Measurements from ENCODE around the gene SP2. TPM values are rescaled to one million over a fixed set of nuclear protein-coding genes. Genes with fewer than 3 reads are reported as not detected.

SP2 gene
- total and polyA plus RNA-seq, 2 donors (not counting 1 experiment from before 2014, with no cell fraction given): 1.5 to 2.6 TPM

DNA sequence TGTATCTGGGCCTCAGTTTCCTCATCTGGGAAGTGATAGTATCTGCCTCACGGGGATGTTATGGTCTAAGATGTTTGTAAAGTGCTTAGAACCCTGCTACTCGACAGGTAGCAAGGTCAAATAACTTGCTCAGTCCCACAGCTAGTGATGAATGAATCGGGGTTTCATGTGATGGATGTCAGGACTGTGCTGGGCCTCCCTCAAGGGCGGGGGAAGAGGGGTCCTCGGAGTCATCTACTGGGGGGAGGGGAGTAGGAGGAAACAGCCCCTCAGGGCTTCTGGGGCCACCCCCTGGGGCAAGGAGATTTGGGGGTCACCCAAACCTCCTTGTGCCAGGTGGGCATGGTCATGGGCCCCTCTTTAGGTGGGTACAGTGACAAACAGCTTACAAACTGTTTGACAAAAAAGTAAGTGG, 46.1 kb downstream of the SP2 start:
- Histone ChIP-seq H2AFZ (ENCODE audit: low read length) (peak overlapping the region; percentile 90), H3K4me3 (replicated peaks in 1 of 4; ENCODE audit: control extremely low read depth in 1 of 4, insufficient read depth in 1 of 4, low read depth in 3 of 4, low read length in 4 of 4) (peak overlapping the region; percentile 68 to 88 (median 80)), H3K27ac (ENCODE audit: insufficient read depth, low read length) (peak overlapping the region; percentile 56), H3K4me1 (ENCODE audit: control insufficient read depth, extremely low read depth, insufficient read depth, low read length) (peaks cover 6% of the 10 kb centered on the region), H3K4me2 (ENCODE audit: extremely low read depth, insufficient read depth, low read length) (peak overlapping the region; percentile 89), H3K79me2 (ENCODE audit: control insufficient read depth, insufficient read depth, low read length) (no peaks in the 10 kb centered on the region), H3K9ac (ENCODE audit: insufficient read depth, low read length) (peak overlapping the region; percentile 70), H4K20me1 (ENCODE audit: control insufficient read depth, extremely low read depth, insufficient read depth, low read length) (no peaks in the 10 kb centered on the region), H3K27me3 (ENCODE audit: control insufficient read depth, insufficient read depth, low read length) (no peaks in the 10 kb centered on the region), H3K9me3 (ENCODE audit: control insufficient read depth, insufficient read depth, low read depth, low read length) (no peaks in the 10 kb centered on the region), H3K36me3 (ENCODE audit: control insufficient read depth, insufficient read depth, low read length) (peaks cover 4% of the 10 kb centered on the region)
- TF ChIP-seq EZH2 (IDR thresholded peaks at IDR 0.05; ENCODE audit: low read length, missing control alignments): no peak
- TF ChIP-seq, protein P1, sequence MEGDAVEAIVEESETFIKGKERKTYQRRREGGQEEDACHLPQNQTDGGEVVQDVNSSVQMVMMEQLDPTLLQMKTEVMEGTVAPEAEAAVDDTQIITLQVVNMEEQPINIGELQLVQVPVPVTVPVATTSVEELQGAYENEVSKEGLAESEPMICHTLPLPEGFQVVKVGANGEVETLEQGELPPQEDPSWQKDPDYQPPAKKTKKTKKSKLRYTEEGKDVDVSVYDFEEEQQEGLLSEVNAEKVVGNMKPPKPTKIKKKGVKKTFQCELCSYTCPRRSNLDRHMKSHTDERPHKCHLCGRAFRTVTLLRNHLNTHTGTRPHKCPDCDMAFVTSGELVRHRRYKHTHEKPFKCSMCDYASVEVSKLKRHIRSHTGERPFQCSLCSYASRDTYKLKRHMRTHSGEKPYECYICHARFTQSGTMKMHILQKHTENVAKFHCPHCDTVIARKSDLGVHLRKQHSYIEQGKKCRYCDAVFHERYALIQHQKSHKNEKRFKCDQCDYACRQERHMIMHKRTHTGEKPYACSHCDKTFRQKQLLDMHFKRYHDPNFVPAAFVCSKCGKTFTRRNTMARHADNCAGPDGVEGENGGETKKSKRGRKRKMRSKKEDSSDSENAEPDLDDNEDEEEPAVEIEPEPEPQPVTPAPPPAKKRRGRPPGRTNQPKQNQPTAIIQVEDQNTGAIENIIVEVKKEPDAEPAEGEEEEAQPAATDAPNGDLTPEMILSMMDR (conservative IDR thresholded peaks at IDR 0.05 in 1 of 2, IDR thresholded peaks at IDR 0.05 in 1 of 2; ENCODE audit: low read depth in 1 of 2, low read length in 2 of 2): no peak
- DNase-seq (ENCODE audit: low read depth in 2 of 2): no peak

- Histone ChIP-seq H3K27me3 (ENCODE audit: control insufficient read depth, insufficient read depth, low read length) (no peaks in the 10 kb centered on the region), H4K20me1 (ENCODE audit: control insufficient read depth, extremely low read depth, insufficient read depth, low read length) (no peaks in the 10 kb centered on the region), H3K27ac (ENCODE audit: insufficient read depth, low read length) (no peak overlapping the region), H3K4me2 (ENCODE audit: extremely low read depth, insufficient read depth, low read length) (peak overlapping the region; percentile 89), H2AFZ (ENCODE audit: low read length) (no peak overlapping the region), H3K36me3 (ENCODE audit: control insufficient read depth, insufficient read depth, low read length) (peaks cover 4% of the 10 kb centered on the region), H3K4me3 (replicated peaks in 1 of 4; ENCODE audit: control extremely low read depth in 1 of 4, insufficient read depth in 1 of 4, low read depth in 3 of 4, low read length in 4 of 4) (peak overlapping the region; percentile 68 to 88 (median 80)), H3K79me2 (ENCODE audit: control insufficient read depth, insufficient read depth, low read length) (no peaks in the 10 kb centered on the region), H3K4me1 (ENCODE audit: control insufficient read depth, extremely low read depth, insufficient read depth, low read length) (peaks cover 7% of the 10 kb centered on the region), H3K9me3 (ENCODE audit: control insufficient read depth, insufficient read depth, low read depth, low read length) (no peaks in the 10 kb centered on the region), H3K9ac (ENCODE audit: insufficient read depth, low read length) (no peak overlapping the region)
- DNase-seq (ENCODE audit: low read depth in 2 of 2): no peak
- TF ChIP-seq, protein P1 (conservative IDR thresholded peaks at IDR 0.05 in 1 of 2, IDR thresholded peaks at IDR 0.05 in 1 of 2; ENCODE audit: low read depth in 1 of 2, low read length in 2 of 2): no peak
- no peak for TF ChIP-seq EZH2 (IDR thresholded peaks at IDR 0.05; ENCODE audit: low read length, missing control alignments)
These were observed 46.5 kb downstream of the SP2 start for GRCh38 chr17:47942568-47942967.

DNA sequence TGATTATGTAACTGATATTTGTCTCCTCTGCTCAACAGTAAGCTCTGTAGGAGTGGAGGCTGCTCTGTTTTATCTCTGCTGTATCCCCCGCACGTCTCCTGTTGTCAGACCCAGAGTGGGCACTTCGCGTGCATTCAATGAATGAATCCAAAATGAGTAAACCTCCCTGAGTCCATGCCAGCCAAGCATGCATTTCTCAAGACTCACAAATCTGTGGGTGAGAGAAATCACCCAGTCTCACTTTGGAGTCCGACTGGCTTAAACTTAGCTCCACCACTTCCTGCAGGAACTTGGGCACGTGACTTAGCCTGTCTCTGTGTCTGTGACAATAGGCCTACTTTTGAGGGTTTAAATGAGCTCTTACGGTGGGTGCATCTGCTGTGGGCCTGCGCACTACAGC, 49.0 kb downstream of the SP2 start:
- TF ChIP-seq, protein P1 (conservative IDR thresholded peaks at IDR 0.05 in 1 of 2, IDR thresholded peaks at IDR 0.05 in 1 of 2; ENCODE audit: low read depth in 1 of 2, low read length in 2 of 2): no peak
- TF ChIP-seq EZH2 (IDR thresholded peaks at IDR 0.05; ENCODE audit: low read length, missing control alignments): no peak
- no peaks in the 10 kb centered on the region for H3K79me2 ChIP-seq (ENCODE audit: control insufficient read depth, insufficient read depth, low read length)
- peak in 1 of 2 donors; percentile 58 for DNase-seq (ENCODE audit: low read depth in 2 of 2)
- H3K4me1 ChIP-seq (ENCODE audit: control insufficient read depth, extremely low read depth, insufficient read depth, low read length): peaks cover 11% of the 10 kb centered on the region
- no peak overlapping the region for H3K9ac ChIP-seq (ENCODE audit: insufficient read depth, low read length)
- no peaks in the 10 kb centered on the region for H4K20me1 ChIP-seq (ENCODE audit: control insufficient read depth, extremely low read depth, insufficient read depth, low read length)
- H3K27me3 ChIP-seq (ENCODE audit: control insufficient read depth, insufficient read depth, low read length): no peaks in the 10 kb centered on the region
- H3K4me2 ChIP-seq (ENCODE audit: extremely low read depth, insufficient read depth, low read length): no peak overlapping the region
- no peak overlapping the region for H3K27ac ChIP-seq (ENCODE audit: insufficient read depth, low read length)
- no peak overlapping the region for H2AFZ ChIP-seq (ENCODE audit: low read length)
- H3K4me3 ChIP-seq (replicated peaks in 1 of 4; ENCODE audit: control extremely low read depth in 1 of 4, insufficient read depth in 1 of 4, low read depth in 3 of 4, low read length in 4 of 4): no peak overlapping the region
- no peaks in the 10 kb centered on the region for H3K9me3 ChIP-seq (ENCODE audit: control insufficient read depth, insufficient read depth, low read depth, low read length)
- peaks cover 4% of the 10 kb centered on the region for H3K36me3 ChIP-seq (ENCODE audit: control insufficient read depth, insufficient read depth, low read length)
